HG02798 (cell line): ENCODE measurements around the gene ISG20L2.

Experiments used
- ATAC-seq: cut with Tn5 transposase; IDR thresholded peaks from one replicate; pipeline ENCODE4 v1.9.1; 2021; ENCODE audit warnings: mild to moderate bottlenecking; ENCODE audit not compliant: unreplicated experiment, poor library complexity

The ISG20L2 gene

GRCh38 chr1:156691665-156692440 is 36.7 kb downstream of the ISG20L2 start:
- no peak for ATAC-seq

GRCh38 chr1:156691191-156691590 is 37.4 kb downstream of the ISG20L2 start:
- no peak for ATAC-seq

GRCh38 chr1:156690675-156691036 is 37.9 kb downstream of the ISG20L2 start:
- no peak for ATAC-seq

- no peak for ATAC-seq
Observed at GRCh38 chr1:156689953-156690674, 38.5 kb downstream of the ISG20L2 start.

GRCh38 chr1:156689035-156689952 is 39.3 kb downstream of the ISG20L2 start:
- ATAC-seq, result peak; percentile 86

GRCh38 chr1:156684227-156684782 is 44.3 kb downstream of the ISG20L2 start:
- ATAC-seq, result no peak

- ATAC-seq, result no peak
Observed at GRCh38 chr1:156682166-156682890, 46.2 kb downstream of the ISG20L2 start.

- no peak for ATAC-seq
Observed at GRCh38 chr1:156681196-156681960, 47.2 kb downstream of the ISG20L2 start.

GRCh38 chr1:156680056-156680455 is 48.5 kb downstream of the ISG20L2 start:
- no peak for ATAC-seq

- ATAC-seq, result no peak
Observed at GRCh38 chr1:156677616-156678596, 50.7 kb downstream of the ISG20L2 start.

GRCh38 chr1:156676820-156677615 is 51.5 kb downstream of the ISG20L2 start, which contains the start of gene NES:
NES (minus strand) TSS chr1:156677407; CDS start chr1:156677264, 143 bp downstream.
- no peak for ATAC-seq

GRCh38 chr1:156676114-156676819 is 52.3 kb downstream of the ISG20L2 start:
- ATAC-seq, result no peak

GRCh38 chr1:156675210-156676113 is 53.1 kb downstream of the ISG20L2 start:
- ATAC-seq, result no peak

- no peak for ATAC-seq
Observed at GRCh38 chr1:156673387-156674121, 55.0 kb downstream of the ISG20L2 start.
